Neural progenitor cell (in vitro differentiated cells): ENCODE data around the gene ZNF667. TPM values are rescaled to one million over a fixed set of nuclear protein-coding genes. Genes with fewer than 3 reads are reported as not detected.

Experiments used
- DNase-seq: peaks from one replicate; pipeline ENCODE4 v3.0.0-alpha.2; 2016; ENCODE audit warnings: low spot score
- H2AFZ ChIP-seq: fragments of 200-600 bp; sonication (generic); replicated peaks from 2 replicates; pipeline ENCODE4 v1.6.1; 2016; ENCODE audit warnings: antibody characterized with exemption
- H3F3A ChIP-seq: fragments of 200-600 bp; sonication (generic); 2 replicates; pipeline ENCODE4 v1.6.1; 2016; ENCODE audit warnings: antibody characterized with exemption, low read depth
- H3K27ac ChIP-seq: fragments of 200-600 bp; sonication (generic); 2 replicates; pipeline ENCODE4 v1.5.1; 2016; ENCODE audit warnings: mild to moderate bottlenecking
- H3K27me3 ChIP-seq: fragments of 200-600 bp; sonication (generic); 2 replicates; pipeline ENCODE4 v1.6.1; 2016; ENCODE audit warnings: mild to moderate bottlenecking, moderate library complexity
- H3K36me3 ChIP-seq: fragments of 200-600 bp; sonication (generic); 2 replicates; pipeline ENCODE4 v1.5.1; 2016
- H3K4me1 ChIP-seq: fragments of 200-600 bp; sonication (generic); 2 replicates; pipeline ENCODE4 v1.6.1; 2016; ENCODE audit warnings: mixed run types
- H3K4me2 ChIP-seq: fragments of 200-600 bp; sonication (generic); 2 replicates; pipeline ENCODE4 v1.6.1; 2016
- H3K4me3 ChIP-seq: fragments of 200-600 bp; sonication (generic); 2 replicates; pipeline ENCODE4 v1.5.1; 2016
- H3K79me2 ChIP-seq: fragments of 200-600 bp; sonication (generic); 2 replicates; pipeline ENCODE4 v1.6.1; 2016; ENCODE audit warnings: low read depth
- H3K9ac ChIP-seq: fragments of 200-600 bp; sonication (generic); 2 replicates; pipeline ENCODE4 v1.6.1; 2016
- H3K9me3 ChIP-seq: fragments of 200-600 bp; sonication (generic); 2 replicates; pipeline ENCODE4 v1.5.1; 2016; ENCODE audit warnings: low read depth
- H4K20me1 ChIP-seq: fragments of 200-600 bp; sonication (generic); 2 replicates; pipeline ENCODE4 v1.6.1; 2016; ENCODE audit warnings: low read depth
- H3K27ac Mint-ChIP-seq: 3 replicates; pipeline ENCODE4 v1.8.0; 2021; ENCODE audit warnings: mixed read lengths
- H3K27me3 Mint-ChIP-seq: 2 replicates; pipeline ENCODE4 v1.8.0; 2022; ENCODE audit warnings: low read depth, mild to moderate bottlenecking, inconsistent platforms, moderate library complexity, mixed read lengths; ENCODE audit not compliant: insufficient read depth
- H3K36me3 Mint-ChIP-seq: 3 replicates; pipeline ENCODE4 v1.8.0; 2021; ENCODE audit warnings: mixed read lengths
- H3K4me1 Mint-ChIP-seq: 3 replicates; pipeline ENCODE4 v1.8.0; 2021; ENCODE audit warnings: mixed read lengths
- H3K4me3 Mint-ChIP-seq: 3 replicates; pipeline ENCODE4 v1.8.0; 2021; ENCODE audit warnings: mild to moderate bottlenecking, moderate library complexity, mixed read lengths
- H3K9me3 Mint-ChIP-seq: 3 replicates; pipeline ENCODE4 v1.8.0; 2020; ENCODE audit warnings: mixed read lengths
- CTCF ChIP-seq: fragments of 200-600 bp; sonication (generic); IDR thresholded peaks from 2 replicates; pipeline ENCODE4 v1.5.1; 2017; ENCODE audit warnings: antibody characterized with exemption, mild to moderate bottlenecking
- EZH2 ChIP-seq: fragments of 200-600 bp; sonication (generic); IDR thresholded peaks from 2 replicates; pipeline ENCODE4 v1.6.1; 2017; ENCODE audit warnings: antibody characterized with exemption, mild to moderate bottlenecking, moderate library complexity
- EZH2phosphoT487 ChIP-seq: fragments of 200-600 bp; sonication (generic); IDR thresholded peaks from 2 replicates; pipeline ENCODE4 v1.6.1; 2017; ENCODE audit warnings: antibody characterized with exemption
- total RNA-seq: library from RNA; depleted of rRNA; stranded (reverse); fragments of >200 nt; gene quantifications from 2 replicates; pipeline ENCODE4 v1.2.3, GENCODE V29; 2015; ENCODE audit warnings: low replicate concordance

Gene ZNF667
- total RNA-seq, 1 donor from 2014 or later: 8.0 TPM

GRCh38 chr19:56400485-56400884 lies 76.7 kb downstream of the ZNF667 start:
- H3K36me3 Mint-ChIP-seq: peaks cover 67% of the 10 kb centered on the region
- Histone ChIP-seq H3K27me3 (no peaks in the 10 kb centered on the region), H3K27ac (no peak overlapping the region), H3F3A (no peaks in the 10 kb centered on the region), H3K9me3 (no peaks in the 10 kb centered on the region), H4K20me1 (no peaks in the 10 kb centered on the region), H3K4me3 (no peak overlapping the region), H3K9ac (no peak overlapping the region), H3K36me3 (no peaks in the 10 kb centered on the region), H2AFZ (no peak overlapping the region), H3K79me2 (peaks cover 23% of the 10 kb centered on the region), H3K4me2 (no peak overlapping the region), H3K4me1 (no peaks in the 10 kb centered on the region)
- peaks cover 83% of the 10 kb centered on the region for H3K9me3 Mint-ChIP-seq
- H3K27ac Mint-ChIP-seq: no peak overlapping the region
- H3K4me1 Mint-ChIP-seq: peaks cover 15% of the 10 kb centered on the region
- no peak overlapping the region for H3K4me3 Mint-ChIP-seq
- no peak for DNase-seq
- H3K27me3 Mint-ChIP-seq: peaks cover 14% of the 10 kb centered on the region
- TF ChIP-seq CTCF (no peak), EZH2 (no peak), EZH2phosphoT487 (no peak)

- no peak overlapping the region for H3K27ac ChIP-seq
- H3K9me3 ChIP-seq: no peaks in the 10 kb centered on the region
- Mint-ChIP-seq H3K27ac (no peak overlapping the region), H3K27me3 (peaks cover 10% of the 10 kb centered on the region), H3K4me3 (no peak overlapping the region), H3K4me1 (peaks cover 4% of the 10 kb centered on the region), H3K36me3 (peaks cover 67% of the 10 kb centered on the region), H3K9me3 (peaks cover 85% of the 10 kb centered on the region)
- H3K27me3 ChIP-seq: no peaks in the 10 kb centered on the region
- no peaks in the 10 kb centered on the region for H4K20me1 ChIP-seq
- H2AFZ ChIP-seq: no peak overlapping the region
- no peaks in the 10 kb centered on the region for H3F3A ChIP-seq
- H3K4me2 ChIP-seq: no peak overlapping the region
- no peak for DNase-seq
- H3K79me2 ChIP-seq: peaks cover 16% of the 10 kb centered on the region
- TF ChIP-seq CTCF (no peak), EZH2 (no peak), EZH2phosphoT487 (no peak)
- H3K4me1 ChIP-seq: no peaks in the 10 kb centered on the region
- no peak overlapping the region for H3K4me3 ChIP-seq
- H3K36me3 ChIP-seq: no peaks in the 10 kb centered on the region
- H3K9ac ChIP-seq: no peak overlapping the region
Measured at GRCh38 chr19:56398809-56399208, 78.3 kb downstream of the ZNF667 start.

- Histone ChIP-seq H3K9me3 (no peaks in the 10 kb centered on the region), H3K27ac (peak within 1 kb of the TSS; percentile 23), H2AFZ (peak within 1 kb of the TSS; percentile 95), H3K27me3 (no peaks in the 10 kb centered on the region), H3K4me1 (no peaks in the 10 kb centered on the region), H3F3A (no peaks in the 10 kb centered on the region), H3K36me3 (no peaks in the 10 kb centered on the region), H3K9ac (peak within 1 kb of the TSS; percentile 86), H3K4me3 (peak within 1 kb of the TSS; percentile 64), H4K20me1 (no peaks in the 10 kb centered on the region), H3K4me2 (peak within 1 kb of the TSS; percentile 69), H3K79me2 (no peaks in the 10 kb centered on the region)
- peak; percentile 98 for DNase-seq
- Mint-ChIP-seq H3K27ac (peak within 1 kb of the TSS; percentile 98), H3K9me3 (peaks cover 70% of the 10 kb centered on the region), H3K4me3 (peak within 1 kb of the TSS; percentile 85), H3K4me1 (peaks cover 2% of the 10 kb centered on the region), H3K36me3 (peaks cover 62% of the 10 kb centered on the region), H3K27me3 (peaks cover 10% of the 10 kb centered on the region)
- TF ChIP-seq EZH2 (no peak), CTCF (peak; percentile 84)
Measured at GRCh38 chr19:56393119-56394012, 83.8 kb downstream of the ZNF667 start, which contains the start of gene ZNF582. Gene ZNF582 (minus strand): TSS chr19:56393534. CDS start chr19:56391752, 1,782 bp downstream.

Other genes with a start within 250 kb of the ZNF667 start
- gene EDDM13, start 204.6 kb downstream of the ZNF667 start, total RNA-seq: not detected in 2 replicates
- gene ZSCAN5A, start 162.5 kb downstream of the ZNF667 start, total RNA-seq: 1.6 and 7.8 TPM in 2 replicates
- gene ZNF582, start 83.8 kb downstream of the ZNF667 start, total RNA-seq: 2.5 and 4.0 TPM in 2 replicates
- 4.5 and 7.7 TPM in 2 replicates for gene ZNF583, start 73.0 kb downstream of the ZNF667 start, total RNA-seq
- gene ZNF471, start 30.5 kb upstream of the ZNF667 start, total RNA-seq: 1.4 and 1.9 TPM in 2 replicates
- gene ZFP28, start 61.6 kb upstream of the ZNF667 start, total RNA-seq: 11.2 and 11.9 TPM in 2 replicates
- gene ZNF470, start 90.1 kb upstream of the ZNF667 start, total RNA-seq: 6.5 and 6.7 TPM in 2 replicates
- gene ZNF71, start 118.0 kb upstream of the ZNF667 start, total RNA-seq: 9.3 and 16.2 TPM in 2 replicates
- gene SMIM17, start 165.8 kb upstream of the ZNF667 start, total RNA-seq: 2.1 and 2.4 TPM in 2 replicates
- gene ZNF835, start 194.4 kb upstream of the ZNF667 start, total RNA-seq: not detected in 2 replicates